ENCODE measurements around the gene BUD23.
"Not testable (repeated sequence)": the region's sequence is repeated elsewhere in the genome, so short reads cannot be mapped to it uniquely, and the experiment has no call there.

BUD23 gene

GRCh38 chr7:73668103-73668885, 15.1 kb upstream of the BUD23 start:
- no peak for ATAC-seq

GRCh38 chr7:73668886-73669230, 14.5 kb upstream of the BUD23 start:
- ATAC-seq, result no peak

GRCh38 chr7:73669288-73669701, 14.1 kb upstream of the BUD23 start:
- ATAC-seq, result no peak

- no peak for ATAC-seq
Measured at GRCh38 chr7:73669858-73670385, 13.5 kb upstream of the BUD23 start.

- no peak for ATAC-seq
Measured at GRCh38 chr7:73671322-73671661, 12.1 kb upstream of the BUD23 start.

GRCh38 chr7:73671857-73672445, 11.4 kb upstream of the BUD23 start:
- no peak for ATAC-seq

GRCh38 chr7:73674468-73675124, 8.8 kb upstream of the BUD23 start:
- ATAC-seq, result no peak

GRCh38 chr7:73676062-73676461, 7.3 kb upstream of the BUD23 start:
- ATAC-seq, result not testable (repeated sequence)

- no peak for ATAC-seq
Measured at GRCh38 chr7:73678862-73679261, 4.5 kb upstream of the BUD23 start.

- ATAC-seq, result no peak
Measured at GRCh38 chr7:73679709-73680108, 3.7 kb upstream of the BUD23 start.

- no peak for ATAC-seq
Measured at GRCh38 chr7:73680501-73680900, 2.9 kb upstream of the BUD23 start.

GRCh38 chr7:73681031-73681430, 2.4 kb upstream of the BUD23 start:
- no peak for ATAC-seq

- no peak for ATAC-seq
Measured at GRCh38 chr7:73682745-73683055, 697 bp upstream of the BUD23 start.

GRCh38 chr7:73683788-73684693, 644 bp downstream of the BUD23 start:
- no peak for ATAC-seq

- ATAC-seq, result no peak
Measured at GRCh38 chr7:73685311-73685710, 1.9 kb downstream of the BUD23 start.

GRCh38 chr7:73688288-73688687, 4.9 kb downstream of the BUD23 start:
- ATAC-seq, result no peak

GRCh38 chr7:73690646-73691045, 7.2 kb downstream of the BUD23 start:
- no peak for ATAC-seq

GRCh38 chr7:73696372-73696771, 13.0 kb downstream of the BUD23 start:
- no peak for ATAC-seq

- ATAC-seq, result no peak
Measured at GRCh38 chr7:73698410-73698809, 15.0 kb downstream of the BUD23 start.

GRCh38 chr7:73699370-73700068, 16.1 kb downstream of the BUD23 start:
- ATAC-seq, result no peak

GRCh38 chr7:73700069-73700423, 16.6 kb downstream of the BUD23 start:
- no peak for ATAC-seq

GRCh38 chr7:73700581-73701134, 17.3 kb downstream of the BUD23 start:
- ATAC-seq, result no peak

Data from activated CD4-positive, CD25-positive, alpha-beta regulatory T cell treated with anti-CD3 and anti-CD28 coated beads, Interleukin-2, amount 50 U/mL, for 24 hours (primary cell).